ENCODE results near the gene ADGRG6. TPM values are rescaled to one million over a fixed set of nuclear protein-coding genes. Genes with fewer than 3 reads are reported as not detected.
A peak's percentile ranks its signal among the peaks of the same experiment; 100 is the strongest.

ADGRG6 gene
- total RNA-seq, 3 donors from 2014 or later, result 8.2 to 29.6 (median 28.5) TPM

DNA sequence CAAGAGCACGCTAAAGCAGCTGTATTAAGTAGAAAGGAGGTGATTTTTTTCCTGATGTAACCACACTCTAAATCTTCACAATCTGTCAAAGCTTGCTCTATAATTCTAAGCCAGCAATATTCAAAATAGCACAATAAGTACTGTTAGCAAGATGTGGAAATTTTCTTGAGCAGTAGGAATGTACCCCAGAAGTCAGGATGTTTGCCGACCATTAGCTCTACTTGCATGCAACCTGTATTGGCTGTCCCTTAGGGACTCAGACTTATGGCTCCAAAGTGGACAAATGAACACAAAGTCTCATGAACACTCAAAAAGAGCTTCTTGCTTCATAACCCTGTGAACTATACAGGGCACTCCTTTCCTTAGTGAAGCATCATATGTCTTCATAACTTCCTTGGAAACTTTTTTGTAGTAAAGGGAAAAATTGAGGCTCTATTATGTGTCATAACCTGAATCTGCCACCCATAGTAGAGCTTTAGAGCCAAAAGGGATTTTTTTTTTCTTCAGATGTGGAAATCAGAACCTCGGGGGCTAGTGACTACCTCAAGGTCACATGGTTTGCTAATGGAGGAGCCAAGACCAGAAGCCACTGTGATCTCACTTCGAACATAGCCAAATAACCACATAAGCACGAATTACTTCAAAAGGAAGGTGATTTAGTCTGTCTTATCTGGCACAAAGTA lies 54.5 kb downstream of the ADGRG6 start:
- H3K9me3 ChIP-seq, result no peaks in the 10 kb centered on the region
- H3K27me3 ChIP-seq, result no peaks in the 10 kb centered on the region
- no peak for DNase-seq (ENCODE audit: low spot score in 2 of 2)
- H3K36me3 ChIP-seq, result no peaks in the 10 kb centered on the region
- TF ChIP-seq POLR2A (IDR thresholded peaks at IDR 0.05) (no peak), CTCF (IDR thresholded peaks at IDR 0.05) (no peak), POLR2AphosphoS5 (IDR thresholded peaks at IDR 0.05) (no peak)
- intact Hi-C loops (cut with DNase I; ENCODE audit: low total_unique reads), result no loop called here
- H3K4me1 ChIP-seq, result no peaks in the 10 kb centered on the region
- H3K27ac ChIP-seq, result peak overlapping the region in 1 of 2 donors; percentile 2
- H3K4me3 ChIP-seq, result no peak overlapping the region

DNA sequence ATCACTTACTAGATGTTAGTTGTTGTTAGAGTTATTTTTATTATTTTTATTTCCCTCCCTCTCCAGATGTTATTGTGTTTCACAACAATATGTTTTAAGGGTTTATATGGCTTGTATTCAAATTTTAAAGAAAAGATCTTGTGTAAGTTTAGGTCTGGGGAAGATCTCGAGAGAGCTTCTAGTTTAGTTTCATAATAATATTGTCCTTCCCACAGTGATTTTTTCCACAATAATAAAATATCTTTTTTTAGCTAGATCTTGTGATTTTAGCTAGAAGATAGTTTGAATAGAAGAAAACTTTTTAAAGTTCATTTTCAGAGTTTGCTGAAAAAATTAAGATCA lies 55.0 kb downstream of the ADGRG6 start:
- TF ChIP-seq POLR2A (IDR thresholded peaks at IDR 0.05) (no peak), POLR2AphosphoS5 (IDR thresholded peaks at IDR 0.05) (no peak), CTCF (IDR thresholded peaks at IDR 0.05) (no peak)
- Histone ChIP-seq H3K4me3 (no peak overlapping the region), H3K27me3 (no peaks in the 10 kb centered on the region), H3K9me3 (no peaks in the 10 kb centered on the region), H3K27ac (no peak overlapping the region), H3K36me3 (no peaks in the 10 kb centered on the region), H3K4me1 (no peaks in the 10 kb centered on the region)
- DNase-seq (ENCODE audit: low spot score in 2 of 2), result no peak
- intact Hi-C loops (cut with DNase I; ENCODE audit: low total_unique reads), result no loop called here

DNA sequence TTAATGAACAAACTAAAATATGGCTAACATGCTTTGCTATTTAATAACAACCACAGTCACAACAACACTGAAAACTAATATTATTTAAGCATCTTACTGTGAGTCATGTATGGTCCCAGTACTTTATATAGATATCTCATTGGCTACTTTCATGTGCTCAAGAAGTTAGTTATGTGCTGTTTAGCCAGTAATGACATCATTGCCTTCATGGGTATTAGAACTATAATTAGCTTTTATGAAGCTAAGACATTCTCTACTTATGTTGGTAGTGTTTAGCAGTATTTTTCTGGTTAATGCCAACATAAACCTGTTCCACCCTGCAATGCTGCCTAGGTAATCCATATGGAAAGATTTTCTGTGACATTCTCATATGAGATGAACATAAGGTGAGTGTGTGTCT lies 56.1 kb downstream of the ADGRG6 start:
- no peaks in the 10 kb centered on the region for H3K4me1 ChIP-seq
- no peak for DNase-seq (ENCODE audit: low spot score in 2 of 2)

DNA sequence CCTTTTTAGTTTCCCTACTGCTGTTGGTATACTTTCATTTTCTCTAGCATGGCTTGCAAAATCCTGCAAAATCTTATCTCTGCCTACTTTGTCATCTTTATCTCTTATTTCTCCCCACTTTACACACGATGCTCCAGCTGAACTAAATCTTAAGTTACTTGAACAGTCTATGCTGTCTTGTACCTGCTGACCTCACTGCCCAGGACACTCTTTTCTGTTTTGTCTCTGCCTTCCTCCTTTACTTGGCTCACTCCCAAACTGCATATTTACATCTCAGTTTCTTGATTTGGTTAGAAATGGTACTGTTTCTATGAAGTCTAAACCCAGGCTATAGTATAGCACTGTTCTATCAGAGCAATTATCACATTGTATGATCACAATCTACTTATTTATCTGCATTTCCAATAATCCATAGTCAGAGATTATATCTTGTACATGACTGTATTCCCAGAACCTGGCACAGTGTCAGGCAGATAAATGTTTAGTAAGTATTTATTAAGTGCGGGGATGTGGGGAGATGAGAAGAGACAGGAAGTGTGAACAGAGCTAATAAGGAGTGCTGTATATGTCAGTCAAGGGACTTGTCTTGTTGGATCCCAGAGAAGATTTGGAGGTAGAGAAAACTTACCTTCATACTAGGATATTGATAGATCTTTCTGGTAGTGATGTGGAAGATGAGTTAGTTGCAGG lies 57.6 kb downstream of the ADGRG6 start:
- intact Hi-C loops (cut with DNase I; ENCODE audit: low total_unique reads), result no loop called here
- no peaks in the 10 kb centered on the region for H3K27me3 ChIP-seq
- H3K9me3 ChIP-seq, result no peaks in the 10 kb centered on the region
- no peaks in the 10 kb centered on the region for H3K36me3 ChIP-seq
- no peak for DNase-seq (ENCODE audit: low spot score in 2 of 2)
- H3K4me1 ChIP-seq, result no peaks in the 10 kb centered on the region
- H3K4me3 ChIP-seq, result no peak overlapping the region
- H3K27ac ChIP-seq, result no peak overlapping the region
- TF ChIP-seq POLR2AphosphoS5 (IDR thresholded peaks at IDR 0.05) (no peak), POLR2A (IDR thresholded peaks at IDR 0.05) (no peak), CTCF (IDR thresholded peaks at IDR 0.05) (no peak)

More for the DNA sequence above, 56.1 kb downstream of the ADGRG6 start:
- Histone ChIP-seq H3K4me3 (no peak overlapping the region), H3K36me3 (no peaks in the 10 kb centered on the region), H3K9me3 (no peaks in the 10 kb centered on the region), H3K27me3 (no peaks in the 10 kb centered on the region), H3K27ac (no peak overlapping the region)
- TF ChIP-seq POLR2AphosphoS5 (IDR thresholded peaks at IDR 0.05) (no peak), POLR2A (IDR thresholded peaks at IDR 0.05) (no peak), CTCF (IDR thresholded peaks at IDR 0.05) (no peak)
- intact Hi-C loops (cut with DNase I; ENCODE audit: low total_unique reads), result no loop called here

- Histone ChIP-seq H3K4me3 (no peak overlapping the region), H3K27me3 (no peaks in the 10 kb centered on the region), H3K4me1 (no peaks in the 10 kb centered on the region), H3K9me3 (no peaks in the 10 kb centered on the region), H3K36me3 (no peaks in the 10 kb centered on the region), H3K27ac (no peak overlapping the region)
- no peak for DNase-seq (ENCODE audit: low spot score in 2 of 2)
- no peak for TF ChIP-seq POLR2AphosphoS5 (IDR thresholded peaks at IDR 0.05)
- no peak for TF ChIP-seq CTCF (IDR thresholded peaks at IDR 0.05)
- no peak for TF ChIP-seq POLR2A (IDR thresholded peaks at IDR 0.05)
- intact Hi-C loops (cut with DNase I; ENCODE audit: low total_unique reads), result no loop called here
Measured at GRCh38 chr6:142361345-142361744, 59.5 kb downstream of the ADGRG6 start.

Measured in breast epithelium (tissue), 4 donors.